ENCODE measurements around the gene SH3TC2.

DNA sequence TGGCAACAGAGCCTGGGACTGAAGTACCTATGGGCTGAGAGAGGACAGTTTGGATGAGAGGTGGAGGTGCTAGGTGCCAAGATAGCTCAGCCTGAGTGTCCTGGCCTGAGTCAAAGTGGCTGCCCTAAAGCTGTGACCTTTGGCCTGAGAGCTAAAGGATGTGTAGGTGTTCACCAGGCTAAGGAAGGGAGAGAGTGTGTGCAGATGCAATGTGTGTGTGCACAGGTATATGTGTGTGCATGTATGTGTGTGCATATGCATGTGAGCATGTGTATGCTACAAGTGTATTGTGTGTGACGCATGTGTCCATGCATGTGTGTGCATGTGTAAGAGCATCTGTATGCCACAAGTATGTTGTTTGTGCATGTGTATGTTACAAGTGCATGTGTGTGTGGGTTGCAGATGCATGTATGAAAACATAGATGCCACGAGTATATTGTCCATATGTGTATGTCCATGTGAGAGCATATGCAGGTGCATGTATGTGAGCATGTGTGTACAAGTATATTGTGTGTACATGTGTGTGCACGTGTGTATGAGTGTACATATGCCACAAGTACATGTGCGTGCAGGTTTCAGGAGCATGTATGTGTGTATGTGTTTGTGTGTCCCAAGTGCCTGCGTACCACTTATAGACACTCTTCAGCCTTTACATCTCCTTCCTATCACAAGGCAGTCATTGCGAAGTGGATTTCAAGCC is 102.6 kb downstream of the SH3TC2 start:
- TF ChIP-seq, protein P1, sequence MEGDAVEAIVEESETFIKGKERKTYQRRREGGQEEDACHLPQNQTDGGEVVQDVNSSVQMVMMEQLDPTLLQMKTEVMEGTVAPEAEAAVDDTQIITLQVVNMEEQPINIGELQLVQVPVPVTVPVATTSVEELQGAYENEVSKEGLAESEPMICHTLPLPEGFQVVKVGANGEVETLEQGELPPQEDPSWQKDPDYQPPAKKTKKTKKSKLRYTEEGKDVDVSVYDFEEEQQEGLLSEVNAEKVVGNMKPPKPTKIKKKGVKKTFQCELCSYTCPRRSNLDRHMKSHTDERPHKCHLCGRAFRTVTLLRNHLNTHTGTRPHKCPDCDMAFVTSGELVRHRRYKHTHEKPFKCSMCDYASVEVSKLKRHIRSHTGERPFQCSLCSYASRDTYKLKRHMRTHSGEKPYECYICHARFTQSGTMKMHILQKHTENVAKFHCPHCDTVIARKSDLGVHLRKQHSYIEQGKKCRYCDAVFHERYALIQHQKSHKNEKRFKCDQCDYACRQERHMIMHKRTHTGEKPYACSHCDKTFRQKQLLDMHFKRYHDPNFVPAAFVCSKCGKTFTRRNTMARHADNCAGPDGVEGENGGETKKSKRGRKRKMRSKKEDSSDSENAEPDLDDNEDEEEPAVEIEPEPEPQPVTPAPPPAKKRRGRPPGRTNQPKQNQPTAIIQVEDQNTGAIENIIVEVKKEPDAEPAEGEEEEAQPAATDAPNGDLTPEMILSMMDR (IDR thresholded peaks at IDR 0.05): no peak
- TF ChIP-seq EZH2 (IDR thresholded peaks at IDR 0.05): no peak
